Myocyte (in vitro differentiated cells): ENCODE measurements around the gene KRT35. TPM values are rescaled to one million over a fixed set of nuclear protein-coding genes. Genes with fewer than 3 reads are reported as not detected.
"Not testable (repeated sequence)": the region's sequence is repeated elsewhere in the genome, so short reads cannot be mapped to it uniquely, and the experiment has no call there.

Experiments
- DNase-seq: peaks from one replicate; pipeline ENCODE4 v3.0.0-alpha.2; 2012; ENCODE audit warnings: low read depth
- total RNA-seq: library from RNA; depleted of rRNA; stranded (reverse); fragments of >200 nt; gene quantifications from 2 replicates; pipeline ENCODE4 v1.2.3, GENCODE V29; 2014

KRT35 gene
- total RNA-seq, 1 donor from 2014 or later: not detected

DNA sequence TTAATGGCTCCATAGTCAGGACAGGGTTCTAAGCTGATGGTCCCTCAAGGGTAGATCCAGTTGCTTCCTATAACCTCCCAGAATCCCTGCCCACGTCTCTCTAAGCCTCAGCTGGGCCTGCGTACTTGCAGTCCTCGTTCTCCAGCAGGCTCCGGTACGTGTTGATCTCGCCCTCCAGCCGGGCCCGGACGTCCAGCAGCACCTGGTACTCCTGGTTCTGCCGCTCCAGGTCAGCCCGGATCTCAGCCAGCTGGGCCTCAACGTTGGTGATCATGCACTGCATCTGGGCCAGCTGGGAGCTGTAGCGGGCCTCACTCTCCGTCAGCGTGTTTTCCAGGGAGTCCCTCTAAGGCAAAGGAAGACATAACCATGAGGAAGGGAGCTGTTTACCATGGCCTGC lies 18.2 kb downstream of the KRT35 start:
- no peak for DNase-seq

DNA sequence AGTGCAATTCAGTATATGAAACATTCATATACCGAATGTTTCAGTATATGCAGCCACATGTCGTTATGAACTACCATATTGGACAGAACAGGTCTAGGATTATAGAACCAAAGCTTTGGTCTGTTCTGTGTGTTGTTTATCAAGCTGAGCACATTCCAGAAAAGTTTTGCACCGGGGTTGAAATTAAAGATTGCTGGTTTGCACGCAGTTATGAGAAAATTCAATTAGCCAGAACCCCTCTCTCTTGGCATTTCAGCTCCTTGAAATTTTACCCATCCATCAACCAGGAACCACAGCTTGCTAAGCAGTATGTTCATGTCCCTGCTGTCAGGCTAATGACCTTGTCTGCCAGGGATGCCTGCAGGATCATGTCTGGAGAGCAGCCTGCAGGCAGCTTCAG lies 23.3 kb downstream of the KRT35 start:
- no peak for DNase-seq

DNA sequence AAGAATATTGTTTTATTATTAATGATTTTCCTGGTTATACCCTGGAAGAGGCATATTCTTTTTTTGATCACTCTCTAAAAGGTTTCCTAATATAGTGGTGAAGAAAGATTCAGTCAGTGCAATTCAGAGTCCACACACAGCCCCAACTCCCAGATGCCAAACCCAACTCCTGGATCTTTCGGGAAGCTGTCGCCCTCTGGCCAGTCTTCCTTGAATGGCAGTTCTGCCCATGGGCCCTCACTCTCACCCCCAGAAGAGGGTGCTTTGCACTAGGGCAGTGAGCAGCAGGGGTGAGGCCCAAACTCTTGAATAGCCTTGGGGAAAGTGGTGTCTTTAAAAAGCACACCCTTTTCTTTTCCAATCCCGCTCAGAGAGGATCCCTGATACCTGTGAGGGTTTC lies 24.7 kb downstream of the KRT35 start:
- no peak for DNase-seq

DNA sequence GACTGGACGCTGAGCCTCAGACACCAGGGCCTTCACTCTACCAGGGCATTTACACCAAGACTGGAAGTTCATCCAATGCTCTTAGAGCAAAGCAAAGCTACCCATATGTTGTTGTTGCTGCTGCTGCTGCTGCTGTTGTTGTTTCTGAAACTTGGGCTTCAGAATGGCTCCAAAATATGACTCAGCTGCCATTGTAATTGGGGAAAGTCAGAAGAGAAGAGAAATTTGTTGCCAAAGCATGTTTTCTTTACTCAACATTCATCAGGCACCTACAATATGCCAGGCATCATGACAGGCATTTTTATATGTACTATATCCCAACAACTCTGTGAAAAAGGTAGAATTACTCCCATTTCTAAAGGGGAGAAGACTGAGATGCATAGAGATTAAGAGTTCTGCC lies 25.7 kb downstream of the KRT35 start:
- DNase-seq: no peak

DNA sequence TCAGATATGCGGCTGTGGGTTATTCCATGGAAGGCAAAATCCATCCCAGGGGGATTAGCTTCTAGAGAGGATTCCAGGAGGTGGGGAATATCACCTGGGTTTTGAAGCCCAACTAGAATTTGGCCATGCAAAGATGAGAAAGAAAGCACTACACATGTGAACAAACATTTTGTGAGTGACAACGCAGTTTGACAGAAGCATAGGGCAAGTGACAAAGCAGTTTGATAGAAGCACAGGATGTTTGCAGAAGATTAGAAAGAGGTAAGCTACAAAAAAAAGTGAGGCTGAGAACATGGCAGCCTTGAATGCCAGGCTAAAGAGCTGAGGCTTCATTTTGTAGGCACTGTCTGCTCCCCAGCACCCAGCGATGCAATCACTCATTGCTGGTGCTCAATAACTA lies 27.9 kb downstream of the KRT35 start:
- no peak for DNase-seq

DNA sequence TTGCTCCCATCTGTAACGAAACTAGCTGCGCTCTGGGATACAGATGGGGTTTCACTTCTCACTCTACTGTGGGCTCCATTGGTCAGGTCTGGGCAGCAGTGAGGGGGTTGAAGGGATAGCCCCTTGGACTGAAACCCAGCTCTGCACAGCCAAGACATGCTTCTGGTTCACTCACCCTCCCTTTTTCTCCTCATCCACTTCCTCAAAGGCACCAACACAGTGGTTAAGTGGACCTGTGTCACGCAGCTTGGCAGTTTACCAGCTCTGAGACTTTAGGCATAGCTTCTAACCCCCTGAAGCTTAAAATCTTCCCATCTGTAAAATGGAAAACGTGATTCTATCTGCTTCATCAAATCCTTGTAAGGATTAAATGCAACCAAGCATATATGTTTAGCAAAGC lies 28.7 kb downstream of the KRT35 start:
- no peak for DNase-seq

DNA sequence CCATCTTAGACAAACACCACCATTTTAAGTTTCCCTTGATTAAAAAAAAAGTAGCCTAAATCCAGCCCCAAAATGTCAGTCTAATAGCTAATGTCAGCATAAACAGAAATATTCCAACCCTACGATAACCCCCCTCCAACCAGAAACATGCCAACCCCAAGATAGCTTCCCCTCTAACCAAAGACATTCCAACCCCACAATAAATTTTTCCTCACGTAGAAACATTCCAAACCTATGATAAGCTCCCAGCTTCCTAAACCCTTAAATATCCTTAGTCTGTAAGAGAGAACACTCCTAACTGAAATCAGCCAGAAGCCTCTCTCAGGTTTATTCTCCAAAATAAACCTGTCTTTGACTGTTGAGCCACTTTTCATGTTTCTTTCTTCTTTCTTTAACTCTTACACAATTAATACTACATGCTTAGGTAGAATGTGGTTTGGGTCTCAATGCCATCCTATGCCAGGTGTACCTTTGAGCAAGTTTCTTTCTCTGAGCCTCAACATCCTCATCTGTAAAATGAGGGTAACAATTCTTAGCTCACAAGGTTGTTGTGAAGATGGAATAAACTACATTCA lies 29.7 kb downstream of the KRT35 start:
- DNase-seq: no peak

DNA sequence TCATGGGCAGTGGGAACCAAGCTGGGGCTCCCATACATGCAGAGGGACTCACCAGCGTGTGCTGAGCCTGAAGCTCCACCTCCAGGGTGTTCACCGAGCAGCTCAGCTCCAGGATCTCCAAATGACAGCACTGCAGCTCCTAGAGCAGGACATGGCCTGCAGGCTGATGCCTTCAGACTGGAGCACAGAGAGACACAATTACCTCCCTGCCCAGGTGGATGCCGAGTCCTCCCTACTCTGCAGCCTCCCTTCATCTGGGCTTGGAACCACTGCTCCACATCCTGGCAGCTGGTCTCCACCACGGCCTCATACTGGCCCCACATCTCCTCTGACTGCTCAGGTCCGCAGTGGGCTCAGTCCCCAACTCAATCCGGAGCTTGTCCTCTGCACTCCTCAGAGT lies 31.9 kb downstream of the KRT35 start:
- no peak for DNase-seq

DNA sequence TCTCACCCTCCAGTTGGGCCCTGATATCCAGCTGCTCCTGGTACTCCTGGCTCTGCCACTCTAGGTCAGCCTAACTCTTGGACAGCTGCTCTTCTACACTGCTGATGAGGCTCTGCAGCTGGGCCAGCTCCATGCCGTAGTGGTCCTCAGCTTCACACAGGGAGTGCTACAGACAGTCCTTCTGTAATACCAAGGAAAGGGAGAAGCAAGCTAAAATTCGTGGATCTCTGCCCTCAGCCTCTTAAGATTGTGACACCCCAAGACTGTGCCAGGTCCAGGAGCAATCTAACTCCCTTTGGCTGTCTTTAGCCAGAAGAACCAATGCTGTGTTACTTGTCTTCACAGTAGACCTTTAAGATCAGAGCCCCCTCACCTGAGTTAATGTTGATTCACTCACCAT lies 32.4 kb downstream of the KRT35 start:
- peak; percentile 32 for DNase-seq

DNA sequence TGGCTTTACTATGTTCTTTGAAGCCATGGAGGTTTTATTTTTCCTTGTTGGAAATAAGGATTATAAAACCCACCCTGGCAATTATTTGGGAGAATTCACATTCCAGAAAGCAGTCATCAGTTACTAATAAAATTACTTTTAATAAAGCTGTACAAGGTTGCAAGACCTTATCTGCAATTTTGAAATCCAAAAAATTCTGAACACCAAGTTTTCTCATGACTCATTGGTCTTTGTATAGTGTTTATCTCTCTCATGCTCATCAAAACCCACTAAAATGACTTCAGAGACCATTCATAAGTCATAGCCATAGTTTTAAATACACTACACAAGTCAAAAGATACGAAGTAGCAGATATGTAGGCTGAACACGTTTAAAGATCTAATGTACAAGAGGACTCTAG lies 34.1 kb downstream of the KRT35 start:
- no peak for DNase-seq

DNA sequence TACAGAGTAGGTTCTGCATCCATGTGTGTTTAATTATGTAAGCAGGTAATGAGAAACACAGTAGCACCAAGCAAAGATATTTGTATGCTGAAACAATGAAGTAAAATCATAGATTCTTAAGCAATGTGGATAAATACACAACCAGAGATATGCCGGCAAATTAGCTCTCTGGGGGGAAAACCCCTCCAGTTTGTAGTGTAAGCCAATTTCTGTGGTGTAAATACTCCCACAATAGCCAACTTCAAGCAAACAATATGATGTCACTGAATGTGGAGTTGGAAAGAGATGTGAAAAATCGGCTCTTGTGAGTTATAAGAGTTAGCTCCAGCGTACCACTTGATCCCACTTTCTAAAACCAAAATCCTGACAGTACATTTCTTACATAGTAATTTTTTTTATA lies 36.3 kb downstream of the KRT35 start:
- no peak for DNase-seq

DNA sequence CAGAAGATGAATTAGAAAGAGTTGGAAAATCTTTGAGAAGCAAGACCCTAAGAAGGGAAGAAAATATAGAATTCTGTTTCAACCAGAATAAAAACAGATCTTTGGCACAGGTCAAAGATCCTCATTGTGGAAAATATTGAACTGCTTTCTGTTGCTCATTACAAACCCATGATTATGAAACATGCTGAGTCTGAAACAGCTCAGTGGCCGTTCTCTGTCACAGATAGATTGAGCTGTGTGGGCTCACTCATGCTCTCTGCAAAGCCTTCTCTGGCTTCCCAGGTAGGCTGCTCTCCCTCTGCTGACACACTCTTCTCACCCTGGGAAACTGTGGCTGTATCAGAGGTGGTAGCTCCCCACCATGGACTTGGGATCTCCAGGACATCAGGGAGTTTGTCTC lies 36.8 kb downstream of the KRT35 start:
- no peak for DNase-seq

DNA sequence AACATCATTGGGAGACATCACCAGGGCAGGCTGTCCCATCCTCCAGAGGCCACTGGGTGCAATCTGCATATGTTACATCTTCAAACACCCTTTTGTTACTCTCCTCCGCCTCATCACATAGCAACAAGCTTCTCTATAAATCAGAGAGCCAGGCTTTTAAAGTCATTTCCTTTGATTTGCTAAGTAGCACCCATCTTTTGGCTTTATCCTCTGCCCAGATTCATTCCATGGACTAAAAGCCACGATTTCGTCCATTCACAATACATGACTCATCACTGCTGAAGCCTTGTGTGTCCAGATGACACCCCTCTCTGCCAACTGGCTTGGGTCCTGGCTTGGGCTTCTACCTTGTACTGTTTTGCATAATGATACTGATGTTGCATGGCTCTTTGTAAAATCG lies 38.2 kb downstream of the KRT35 start:
- no peak for DNase-seq

DNA sequence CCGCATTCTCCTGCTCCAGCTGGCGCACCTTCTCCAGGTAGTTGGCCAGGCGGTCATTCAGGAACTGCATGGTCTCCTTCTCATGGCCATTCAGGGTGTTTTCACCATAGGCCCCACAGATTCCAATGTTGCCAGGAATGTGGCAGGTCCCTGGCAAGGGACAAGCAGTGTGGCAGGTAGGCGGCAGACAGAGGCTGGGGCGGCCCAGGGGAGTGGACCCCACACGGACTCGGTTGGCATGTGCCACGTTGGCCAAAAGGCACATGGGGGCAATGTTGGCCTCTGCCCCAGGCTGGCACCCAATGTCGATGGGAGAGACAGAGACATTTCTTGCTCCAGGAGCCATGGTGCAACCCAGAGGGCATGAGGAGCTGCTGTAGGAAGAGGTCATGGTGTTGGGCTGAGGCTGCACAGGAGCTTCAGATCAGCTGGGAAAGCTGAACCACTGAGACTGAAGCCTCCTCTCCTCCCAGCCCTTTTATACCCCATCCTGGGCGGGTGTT lies 40.4 kb downstream of the KRT35 start, which contains the start of gene KRT38:
TSS of gene KRT38 (minus strand) at position 453 of the 503 bp plus-strand sequence. CDS start at position 391, 62 bp downstream.
- DNase-seq: no peak

DNA sequence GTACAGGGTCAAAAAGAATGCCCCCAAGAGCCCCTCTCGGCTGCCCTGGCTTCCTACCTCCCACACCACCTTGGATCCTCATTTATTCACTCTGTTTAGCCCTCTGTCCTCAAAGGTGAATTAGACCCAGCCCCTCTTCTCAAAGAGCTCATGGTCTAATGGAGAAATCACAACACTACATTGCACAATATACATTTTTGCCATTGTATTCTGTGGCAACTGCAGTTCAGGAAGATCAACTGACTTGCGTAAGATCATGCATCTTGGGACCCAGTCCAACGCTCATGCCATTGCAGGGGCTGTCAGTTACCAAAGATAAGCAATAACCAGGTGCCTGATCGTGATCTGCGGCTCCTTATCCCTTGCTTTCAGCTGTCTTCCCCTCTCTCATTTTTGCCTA lies 41.6 kb downstream of the KRT35 start:
- no peak for DNase-seq

DNA sequence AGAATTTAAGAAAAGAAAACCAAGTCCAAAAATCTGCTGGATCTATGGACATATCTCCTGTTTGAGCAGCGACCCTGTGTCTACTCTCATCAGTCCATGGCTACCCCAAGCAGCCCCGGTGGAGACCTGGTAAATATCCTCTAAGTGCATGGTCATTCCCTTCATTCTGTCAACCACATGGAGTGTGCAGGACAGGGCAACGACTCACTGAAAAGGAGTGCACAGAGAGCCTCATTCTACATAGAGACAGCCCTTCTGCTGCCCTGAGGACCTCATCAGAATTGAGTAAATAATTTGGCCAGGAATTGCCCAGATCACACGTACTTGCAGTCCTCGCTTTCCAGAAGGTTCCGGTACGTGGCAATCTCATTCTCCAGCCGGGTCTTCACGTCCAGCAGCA lies 43.2 kb downstream of the KRT35 start:
- no peak for DNase-seq

DNA sequence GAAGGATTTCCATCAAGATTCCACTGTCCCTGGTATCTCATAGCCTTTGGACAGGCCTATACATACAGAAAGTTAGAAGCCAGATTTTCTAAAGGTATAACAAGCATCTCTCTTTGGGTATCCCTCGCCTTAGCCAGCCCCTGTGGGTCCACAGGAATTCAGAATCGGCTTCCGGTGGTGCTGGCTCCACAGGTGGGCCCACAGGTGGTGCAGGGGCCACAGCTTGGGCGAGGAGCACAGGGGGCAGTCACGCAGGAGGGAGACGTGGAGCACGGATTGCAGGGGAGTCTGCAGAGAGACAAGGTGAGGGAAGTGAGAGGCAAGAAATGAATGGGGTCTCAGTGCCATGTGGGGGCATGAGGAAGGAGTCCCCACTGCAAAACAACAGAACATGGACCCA lies 43.7 kb downstream of the KRT35 start:
- no peak for DNase-seq

DNA sequence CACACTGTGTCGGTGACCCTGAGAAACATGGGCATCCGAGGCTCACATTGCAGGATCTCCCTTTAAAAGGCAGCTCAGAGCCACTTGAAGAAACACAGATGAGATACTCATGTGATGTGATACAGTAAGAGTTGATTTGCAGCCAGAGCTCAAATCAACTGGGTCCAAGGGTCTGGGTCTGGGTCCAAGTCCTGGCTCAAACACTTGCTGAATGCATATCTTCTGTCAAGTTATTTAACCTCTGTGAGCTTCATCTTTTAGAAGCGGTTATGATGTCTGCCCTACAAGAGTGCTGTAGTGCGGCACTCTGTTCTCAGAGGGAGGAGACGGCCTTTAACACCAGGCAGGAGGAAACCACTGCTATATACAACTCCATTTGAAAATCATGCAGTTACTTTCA lies 46.5 kb downstream of the KRT35 start:
- no peak for DNase-seq

DNA sequence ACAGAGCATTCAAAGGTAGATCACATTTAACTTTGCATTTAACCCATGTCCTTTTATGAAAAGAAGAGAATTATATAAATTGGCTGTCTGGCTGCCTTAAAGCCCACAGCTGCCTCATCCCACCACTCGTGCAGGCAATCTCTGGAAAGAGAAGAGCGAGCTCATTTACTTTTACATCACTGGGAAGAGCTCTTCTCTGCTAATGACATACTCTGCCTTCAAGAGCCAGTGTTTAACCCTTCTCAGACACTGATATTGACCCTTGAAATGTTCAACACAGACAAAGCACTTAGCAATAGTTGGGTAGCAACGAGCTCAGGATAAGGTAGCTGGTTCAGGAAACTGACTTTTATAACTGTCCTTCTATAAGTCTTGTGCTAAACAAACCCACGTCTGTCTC lies 46.9 kb downstream of the KRT35 start:
- DNase-seq: no peak

DNA sequence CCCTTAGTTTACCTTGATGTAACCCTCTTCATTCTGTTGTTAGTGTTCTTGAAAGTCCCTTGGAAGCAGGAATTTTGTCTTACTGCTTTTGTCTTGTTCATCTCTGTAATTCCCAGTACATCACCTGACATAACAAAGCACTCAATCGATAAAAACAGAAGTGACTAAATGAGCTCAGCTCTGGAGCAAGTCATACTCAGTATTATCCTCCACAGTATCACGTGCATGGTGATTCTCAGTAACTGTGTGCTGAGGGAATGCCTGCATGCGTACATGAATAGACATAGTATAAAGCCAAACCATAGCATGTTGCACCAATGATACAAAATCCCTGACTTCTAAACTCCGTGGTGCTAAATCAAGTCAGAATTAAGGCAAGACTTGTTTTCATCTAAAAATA lies 47.4 kb downstream of the KRT35 start:
- DNase-seq: no peak

DNA sequence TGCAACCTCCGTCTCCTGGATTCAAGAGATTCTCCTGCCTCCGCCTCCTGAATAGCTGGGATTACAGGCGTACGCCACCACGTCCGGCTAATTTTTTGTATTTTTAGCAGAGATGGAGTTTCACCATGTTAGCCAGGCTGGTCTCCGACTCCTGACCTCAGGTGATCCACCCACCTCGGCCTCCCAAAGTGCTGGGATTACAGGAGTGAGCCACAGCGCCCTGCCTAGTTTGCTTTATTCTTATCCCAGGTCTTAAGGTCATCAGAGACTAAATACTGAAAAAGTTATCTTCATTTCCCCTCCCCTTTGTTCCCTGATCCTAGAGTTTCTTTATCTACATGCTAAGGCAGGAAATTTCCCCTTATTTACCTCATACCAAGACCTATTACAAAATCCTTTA lies 50.6 kb downstream of the KRT35 start:
- DNase-seq: not testable (repeated sequence)

DNA sequence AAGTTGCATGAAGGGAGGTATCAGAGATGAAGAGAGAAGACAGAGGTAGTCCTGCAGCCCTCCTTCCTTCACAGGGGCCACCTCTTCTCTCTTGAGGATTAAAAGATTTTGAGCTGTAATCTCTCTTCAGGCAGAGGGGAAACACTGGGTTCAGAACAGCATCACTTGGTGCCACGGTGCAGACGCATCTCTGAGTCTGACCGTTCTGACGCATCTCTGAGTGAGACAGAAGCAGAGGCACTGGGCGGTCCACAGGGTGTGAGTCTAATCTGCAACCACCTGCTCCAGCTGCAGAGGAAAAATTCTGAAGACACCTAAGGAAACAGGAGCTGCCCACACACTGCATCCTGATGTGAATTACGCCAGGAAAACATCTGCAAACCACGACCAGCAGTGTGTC lies 51.3 kb downstream of the KRT35 start:
- no peak for DNase-seq

DNA sequence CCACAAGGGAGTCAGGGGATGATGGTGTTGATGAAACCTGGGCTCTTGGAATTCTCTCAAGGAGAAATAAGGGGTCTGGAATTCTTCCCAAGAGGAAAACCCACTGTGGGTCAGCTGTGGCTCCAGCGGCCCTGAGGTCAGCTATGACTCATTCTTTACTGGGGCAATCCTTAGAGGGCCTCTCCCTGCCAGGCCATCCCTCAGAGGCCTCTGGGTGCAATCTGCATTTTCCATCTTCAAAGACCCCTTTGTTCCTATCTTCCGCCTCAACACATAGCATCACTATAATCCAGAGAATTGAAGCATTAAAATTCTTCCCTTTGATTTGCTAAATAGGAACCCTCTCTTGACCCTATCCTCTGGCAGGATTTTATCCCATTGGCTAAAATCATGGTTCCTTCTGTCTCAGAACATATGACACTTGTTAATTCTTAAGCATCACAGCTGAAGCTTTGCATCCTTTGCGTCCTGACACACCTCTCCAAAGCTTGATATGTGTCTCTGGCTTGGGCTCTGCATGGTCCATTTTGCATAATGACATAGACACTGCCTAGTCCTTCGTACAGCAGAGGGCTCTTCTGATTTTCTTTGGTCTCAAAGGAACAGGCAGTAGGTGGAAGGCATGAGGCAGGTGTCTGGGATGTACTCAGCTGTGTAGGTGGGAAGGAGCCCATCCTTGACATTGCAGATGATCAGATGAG lies 52.2 kb downstream of the KRT35 start:
- DNase-seq: peak; percentile 47
